Epithelial cell of proximal tubule (primary cell): Measurements from ENCODE around the gene KRT8. TPM values are rescaled to one million over a fixed set of nuclear protein-coding genes. Genes with fewer than 3 reads are reported as not detected.

ENCODE experiments used
- DNase-seq: peaks from one replicate; pipeline ENCODE4 v3.0.0-alpha.2; 2011; ENCODE audit warnings: low read depth
- H3K4me3 ChIP-seq: 2 replicates; pipeline ENCODE4 v1.5.1; 2011; ENCODE audit warnings: low read depth, mild to moderate bottlenecking, low read length
- total RNA-seq: library from RNA; depleted of rRNA; stranded (reverse); fragments of >200 nt; gene quantifications from 2 replicates; pipeline ENCODE4 v1.2.3, GENCODE V29; 2015
- TF ChIP-seq, protein P1 (sequence below): conservative IDR thresholded peaks from 2 replicates; pipeline ENCODE4 v1.5.1; 2012; ENCODE audit warnings: low read depth, mild to moderate bottlenecking, low read length

Gene KRT8
- total RNA-seq, 1 donor from 2014 or later, result 1,207 TPM

DNA sequence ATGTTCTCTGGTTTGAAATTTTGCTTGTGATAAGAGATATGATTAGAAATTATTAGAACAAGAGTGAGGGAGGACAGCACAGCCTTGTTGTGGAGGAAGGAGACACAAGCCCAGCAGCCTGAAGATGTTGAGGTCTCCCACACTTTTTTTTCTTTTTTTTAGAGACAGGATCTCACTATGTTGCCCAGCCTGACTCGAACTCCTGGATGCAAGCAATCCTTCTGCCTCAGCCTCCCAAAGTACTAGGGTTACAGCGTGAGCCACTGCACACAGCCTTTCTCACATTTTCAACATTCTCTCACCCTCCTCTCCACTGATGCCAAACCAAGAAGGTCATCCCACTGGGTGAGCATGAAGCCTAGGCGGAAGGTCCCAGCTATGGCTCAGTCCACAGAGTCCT, 4.9 kb upstream of the KRT8 start:
- no peak overlapping the region for H3K4me3 ChIP-seq
- no peak for DNase-seq
- TF ChIP-seq, protein P1, sequence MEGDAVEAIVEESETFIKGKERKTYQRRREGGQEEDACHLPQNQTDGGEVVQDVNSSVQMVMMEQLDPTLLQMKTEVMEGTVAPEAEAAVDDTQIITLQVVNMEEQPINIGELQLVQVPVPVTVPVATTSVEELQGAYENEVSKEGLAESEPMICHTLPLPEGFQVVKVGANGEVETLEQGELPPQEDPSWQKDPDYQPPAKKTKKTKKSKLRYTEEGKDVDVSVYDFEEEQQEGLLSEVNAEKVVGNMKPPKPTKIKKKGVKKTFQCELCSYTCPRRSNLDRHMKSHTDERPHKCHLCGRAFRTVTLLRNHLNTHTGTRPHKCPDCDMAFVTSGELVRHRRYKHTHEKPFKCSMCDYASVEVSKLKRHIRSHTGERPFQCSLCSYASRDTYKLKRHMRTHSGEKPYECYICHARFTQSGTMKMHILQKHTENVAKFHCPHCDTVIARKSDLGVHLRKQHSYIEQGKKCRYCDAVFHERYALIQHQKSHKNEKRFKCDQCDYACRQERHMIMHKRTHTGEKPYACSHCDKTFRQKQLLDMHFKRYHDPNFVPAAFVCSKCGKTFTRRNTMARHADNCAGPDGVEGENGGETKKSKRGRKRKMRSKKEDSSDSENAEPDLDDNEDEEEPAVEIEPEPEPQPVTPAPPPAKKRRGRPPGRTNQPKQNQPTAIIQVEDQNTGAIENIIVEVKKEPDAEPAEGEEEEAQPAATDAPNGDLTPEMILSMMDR, result no peak

DNA sequence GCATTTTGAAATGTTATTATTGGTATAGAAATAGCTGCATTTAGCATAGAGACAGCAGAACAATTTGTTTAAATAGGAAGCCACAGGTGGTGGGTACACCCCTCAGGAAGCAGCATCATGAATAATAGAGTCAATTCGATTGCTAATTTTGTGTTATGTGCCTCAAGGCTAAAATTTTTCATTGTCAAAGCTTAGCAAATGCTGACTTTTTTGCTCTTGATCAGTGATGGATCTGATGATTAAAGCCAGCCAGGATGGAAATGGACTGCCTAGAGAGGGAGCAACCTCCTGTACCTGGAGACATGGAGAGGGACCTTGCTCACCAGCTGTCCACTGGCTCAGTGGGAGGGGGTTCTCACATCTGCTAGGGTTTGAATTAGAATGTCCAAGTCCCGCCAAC, 4.5 kb upstream of the KRT8 start:
- no peak for DNase-seq

DNA sequence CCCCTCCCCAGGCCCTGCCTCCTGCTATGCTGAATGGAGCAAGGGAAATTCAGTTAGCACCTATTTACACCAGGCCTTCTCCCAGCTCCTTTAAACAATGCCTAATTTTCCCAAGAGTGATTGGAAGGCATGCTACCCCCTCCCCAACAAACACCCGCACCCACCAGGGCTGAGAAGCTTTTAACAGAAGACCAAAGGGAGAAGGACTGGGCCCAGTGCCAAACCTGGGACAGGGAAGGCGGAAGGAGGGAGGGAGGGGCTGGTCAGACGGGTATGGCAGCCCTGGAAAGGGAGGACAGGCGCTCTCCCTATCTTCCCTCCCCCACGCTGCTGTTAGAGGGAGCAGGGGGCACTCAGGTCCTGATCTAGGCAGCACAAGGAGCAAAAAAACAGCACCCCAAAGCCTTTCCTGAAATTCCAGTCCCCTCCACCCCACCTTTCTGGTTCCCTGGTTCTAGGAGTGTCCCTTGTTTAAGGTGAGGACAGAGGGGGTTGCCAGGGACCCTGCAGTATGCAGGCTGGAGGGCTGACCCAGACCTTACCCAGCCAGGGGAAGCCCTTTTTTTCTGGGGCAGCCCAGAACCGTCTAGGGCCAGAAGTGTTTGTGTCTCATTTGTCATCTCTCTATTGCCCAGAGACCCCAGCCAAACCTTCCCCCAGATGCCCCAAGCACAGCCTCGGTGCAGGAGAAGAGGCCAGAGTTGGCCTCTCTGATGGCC, 2.4 kb upstream of the KRT8 start:
- no peak for DNase-seq
- TF ChIP-seq, protein P1, result no peak
- H3K4me3 ChIP-seq, result no peak overlapping the region

More for the DNA sequence above, 4.5 kb upstream of the KRT8 start:
- H3K4me3 ChIP-seq, result no peak overlapping the region
- TF ChIP-seq, protein P1, result no peak

DNA sequence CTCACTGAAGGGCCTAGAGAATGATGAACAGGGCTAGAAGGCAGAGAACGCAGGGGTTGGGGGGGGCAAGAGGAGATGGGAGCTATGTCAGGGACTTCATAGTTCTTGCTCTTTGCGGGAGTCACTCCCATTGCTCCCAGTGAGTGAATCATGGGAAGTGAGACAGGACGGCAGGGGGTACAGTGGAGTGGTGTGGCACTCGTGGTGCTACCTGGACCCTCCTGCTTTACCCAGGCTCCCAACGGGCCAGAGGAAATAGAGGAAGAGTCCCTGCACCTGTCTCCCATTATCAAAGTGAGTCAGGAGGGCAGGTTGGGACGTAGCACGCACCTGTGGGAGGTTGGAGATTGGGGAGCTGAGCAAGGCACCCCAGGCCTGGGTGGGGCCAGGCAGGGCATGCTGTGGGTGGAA, 1.3 kb upstream of the KRT8 start:
- TF ChIP-seq, protein P1, result no peak
- H3K4me3 ChIP-seq, result no peak overlapping the region
- DNase-seq, result no peak

DNA sequence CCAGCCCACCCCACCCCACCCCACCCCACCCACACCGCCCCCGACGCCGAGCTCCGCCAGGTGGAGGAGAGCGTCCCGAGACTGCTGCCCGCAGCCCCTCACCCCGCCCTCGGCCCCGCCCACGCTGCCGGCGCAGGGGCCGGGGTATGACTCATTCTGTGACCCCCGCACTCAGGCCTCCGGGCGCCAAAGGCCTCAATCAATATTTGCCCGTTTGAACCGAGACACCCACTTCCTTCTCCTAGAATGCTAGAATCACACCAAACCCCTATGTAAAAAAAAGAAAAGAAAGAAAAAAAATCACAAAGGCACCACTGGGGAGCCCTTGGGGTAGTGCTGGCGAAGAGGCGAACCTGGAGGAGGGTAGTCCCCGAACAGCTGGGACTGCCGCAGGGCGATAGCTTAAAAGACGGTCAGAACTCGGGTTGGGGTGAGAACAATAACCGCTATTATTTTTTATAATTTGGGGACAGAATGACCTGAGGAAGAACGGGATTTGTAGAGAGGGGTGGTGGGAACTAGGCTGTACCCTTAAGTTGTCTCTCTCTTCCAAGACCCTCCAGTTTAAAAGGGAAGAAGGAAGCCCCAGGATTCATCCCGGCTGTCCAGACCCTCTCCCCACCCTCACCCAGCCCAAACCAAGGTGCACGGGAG, 894 bp downstream of the KRT8 start:
- no peak for DNase-seq
- TF ChIP-seq, protein P1, result peak; percentile 1
- peak overlapping the region; percentile 99 for H3K4me3 ChIP-seq

DNA sequence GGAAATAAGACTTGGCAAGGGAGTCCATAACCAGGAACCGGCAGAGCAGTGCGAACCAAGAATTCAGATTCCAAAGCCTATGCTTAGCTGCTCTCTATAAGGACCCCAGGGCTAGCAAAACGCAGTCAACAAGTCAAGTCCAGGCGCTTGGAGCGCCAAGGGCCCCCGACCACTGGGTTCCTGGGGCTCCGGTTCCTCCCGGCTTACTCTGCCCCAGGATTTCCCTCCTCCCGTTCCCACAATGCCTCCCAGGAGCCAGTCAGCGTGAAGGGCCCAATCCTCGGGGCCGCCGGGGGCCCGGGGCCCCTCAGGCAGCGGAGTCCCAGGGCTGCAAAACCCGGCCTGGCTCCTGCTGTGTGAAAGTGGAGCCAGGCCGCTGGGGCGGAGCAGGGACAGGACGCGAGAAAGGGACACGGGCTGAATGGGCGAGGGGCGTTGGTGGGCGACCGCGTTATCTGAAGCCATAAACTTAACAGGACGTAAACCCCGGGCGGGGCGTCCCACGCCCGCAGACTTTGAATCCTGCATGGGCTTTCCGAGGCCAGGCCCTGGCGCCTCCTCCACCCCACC, 1.5 kb downstream of the KRT8 start:
- TF ChIP-seq, protein P1, result no peak
- DNase-seq, result no peak
- peak overlapping the region; percentile 99 for H3K4me3 ChIP-seq
